HepG2 (cell line): Measurements from ENCODE around the gene SDC4. TPM values are rescaled to one million over a fixed set of nuclear protein-coding genes. Genes with fewer than 3 reads are reported as not detected.

ENCODE experiments used
- ATAC-seq: fragments of 200-7000 bp; cut with Tn5 transposase; 3 replicates; pipeline ENCODE4 v1.9.1; 2020; ENCODE audit warnings: mild to moderate bottlenecking, moderate library complexity
- BruUV-seq: library from RNA; stranded (reverse); fragments of 400-500 nt; replicated peaks from 2 replicates; lab custom pipeline; 2021; lab: Mats Ljungman, UMichigan
- CTCF ChIA-PET: fragments of 300-600 bp; formaldehyde crosslinking; extraction: SDS; loops from one replicate; lab custom pipeline; 2021; ENCODE audit warnings: low total read pairs, inconsistent platforms, low intra/inter-chr PET ratio; lab: Yijun Ruan, JAX
- POLR2A ChIA-PET: fragments of 350-600 bp; sonication (Branson Sonifier 250); formaldehyde crosslinking; loops from one replicate; lab custom pipeline; 2020; ENCODE audit warnings: antibody characterized with exemption, inconsistent platforms; lab: Yijun Ruan, JAX
- DNase-seq: peaks from one replicate; pipeline ENCODE4 v3.0.0-alpha.2; 2015; ENCODE audit warnings: low spot score
- FAIRE-seq: peaks from 3 replicates; lab custom pipeline; 2011; peaks lifted over from hg19 to GRCh38; lab: Jason Lieb, UNC
- H2AFZ ChIP-seq: one replicate; pipeline ENCODE4 v1.6.1; 2011; ENCODE audit warnings: low read length, inconsistent platforms
- H3K27ac ChIP-seq: fragments of 300-600 bp; 3 replicates; pipeline ENCODE4 v1.8.0; 2011; ENCODE audit warnings: mixed run types, mild to moderate bottlenecking, mixed read lengths, low read length, inconsistent platforms; ENCODE audit not compliant: insufficient read depth; ENCODE audit errors: extremely low read length
- H3K27me3 ChIP-seq, 2 experiments: fragments of 200-600 bp in 1 of 2; 2 replicates in 1 of 2; 3 replicates in 1 of 2; pipeline versions ENCODE4 v1.6.0 to v1.8.0; 2011; ENCODE audit warnings: low read length in 2 of 2, mild to moderate bottlenecking in 2 of 2, moderate library complexity in 2 of 2, inconsistent platforms in 1 of 2; ENCODE audit not compliant: insufficient read depth in 2 of 2, control insufficient read depth in 1 of 2
- H3K36me3 ChIP-seq, 2 experiments: fragments of 200-600 bp in 1 of 2; replicated peaks in 1 of 2; 2 replicates in 1 of 2; 3 replicates in 1 of 2; pipeline versions ENCODE4 v1.5.1 to v1.8.0; 2011; ENCODE audit warnings: low read length in 2 of 2, inconsistent platforms in 1 of 2; ENCODE audit not compliant: insufficient read depth in 2 of 2, control insufficient read depth in 1 of 2
- H3K4me1 ChIP-seq: 2 replicates; pipeline ENCODE4 v1.5.1; 2012; ENCODE audit warnings: low read length, inconsistent platforms; ENCODE audit not compliant: insufficient read depth
- H3K4me2 ChIP-seq: 2 replicates; pipeline ENCODE4 v1.6.0; 2011; ENCODE audit warnings: low read depth, low read length, inconsistent platforms
- H3K4me3 ChIP-seq, 3 experiments: fragments of 200-600 bp in 1 of 3; sonication (generic), shearing (Covaris generic) in 1 of 3; replicated peaks in 1 of 3; 2 replicates each; pipeline ENCODE4 v1.5.1; 2011 to 2016; ENCODE audit warnings: low read length in 3 of 3, inconsistent platforms in 2 of 3, low read depth in 2 of 3, mild to moderate bottlenecking in 2 of 3, control low read depth in 1 of 3, mixed read lengths in 1 of 3; ENCODE audit not compliant: insufficient read depth in 1 of 3
- H3K79me2 ChIP-seq: one replicate; pipeline ENCODE4 v1.6.1; 2011; ENCODE audit warnings: low read length, inconsistent platforms; ENCODE audit not compliant: insufficient read depth
- H3K9ac ChIP-seq: 2 replicates; pipeline ENCODE4 v1.6.0; 2011; ENCODE audit warnings: mild to moderate bottlenecking, low read depth, low read length, inconsistent platforms; ENCODE audit not compliant: insufficient read depth
- H3K9me3 ChIP-seq: 2 replicates; pipeline ENCODE4 v1.5.1; 2012; ENCODE audit warnings: mild to moderate bottlenecking, low read length
- H4K20me1 ChIP-seq: 2 replicates; pipeline ENCODE4 v1.6.0; 2011; ENCODE audit warnings: inconsistent platforms, mild to moderate bottlenecking, low read length, moderate library complexity; ENCODE audit not compliant: insufficient read depth
- KAT7 ChIP-seq: IDR thresholded peaks from 2 replicates; pipeline ENCODE4 v1.6.1; 2018; ENCODE audit warnings: borderline replicate concordance, missing compliant biosample characterization
- KDM5A ChIP-seq: fragments of 200-600 bp; sonication (generic); IDR thresholded peaks from 2 replicates; pipeline ENCODE4 v1.7.0; 2018; ENCODE audit warnings: antibody characterized with exemption, mild to moderate bottlenecking, low read length, borderline replicate concordance
- NFE2L1 ChIP-seq: sonication (generic); formaldehyde crosslinking; IDR thresholded peaks from 2 replicates; pipeline ENCODE4 v1.4.0; 2020; ENCODE audit warnings: missing genetic modification reagents, mild to moderate bottlenecking, borderline replicate concordance
- PLRG1 ChIP-seq: fragments of 450-650 bp; conservative IDR thresholded peaks from 2 replicates; pipeline ENCODE4 v1.6.1; 2016
- SMARCE1 ChIP-seq: fragments of 450-650 bp; IDR thresholded peaks from 2 replicates; pipeline ENCODE4 v1.6.1; 2017; ENCODE audit warnings: borderline replicate concordance
- SNAPC2 ChIP-seq: sonication (generic); formaldehyde crosslinking; IDR thresholded peaks from 2 replicates; pipeline ENCODE4 v1.8.1; 2022; ENCODE audit warnings: mild to moderate bottlenecking, missing genetic modification reagents
- SNAPC4 ChIP-seq: sonication (generic); formaldehyde crosslinking; IDR thresholded peaks from 2 replicates; pipeline ENCODE4 v1.4.0; 2020; ENCODE audit warnings: mild to moderate bottlenecking, missing genetic modification reagents
- ZMAT3 ChIP-seq: sonication (generic); formaldehyde crosslinking; conservative IDR thresholded peaks from 2 replicates; pipeline ENCODE4 v1.7.0; 2021; ENCODE audit warnings: missing genetic modification reagents
- ZMYM2 ChIP-seq: sonication (generic); formaldehyde crosslinking; IDR thresholded peaks from 2 replicates; pipeline ENCODE4 v1.8.0; 2022; ENCODE audit warnings: mild to moderate bottlenecking, missing genetic modification reagents
- ZNF597 ChIP-seq: sonication (generic); formaldehyde crosslinking; IDR thresholded peaks from 2 replicates; pipeline ENCODE4 v1.5.0; 2020; ENCODE audit warnings: missing genetic modification reagents
- WGBS: methylation state at CpG from one replicate; pipeline ENCODE4 v1.1.6; 2017; ENCODE audit warnings: low lambda C conversion rate; 5-methylcytosine and 5-hydroxymethylcytosine counted together
- in situ Hi-C: cut with HindIII; loops from 2 replicates; pipeline ENCODE4 v1.10.0; 2017; ENCODE audit warnings: low pct_unique_long_range_greater_than_20kb; ENCODE audit not compliant: extremely low pct_ligation_motif_present
- intact Hi-C: fragments of 100-400 bp; cut with micrococcal nuclease; formaldehyde crosslinking; loops from one replicate; pipeline ENCODE4 v1.10.0; 2022; ENCODE audit not compliant: unreplicated experiment
- polyA plus RNA-seq, 8 experiments: library from polyadenylated mRNA; depleted of rRNA in 3 of 8; stranded (reverse) in 7 of 8; unstranded in 1 of 8; fragments of >200 nt; fragmentation: Illumina TruSeq in 4 of 8; extraction: Trizol in 4 of 8; gene quantifications; 2 replicates each; pipeline versions ENCODE4 v1.2.1 to v1.2.3, GENCODE V29; 2011 to 2016; ENCODE audit warnings: low read depth in 4 of 8, missing spikeins in 1 of 8, mixed read lengths in 1 of 8; ENCODE audit not compliant: insufficient read depth in 1 of 8
- total RNA-seq, 5 experiments: library from RNA; depleted of rRNA; stranded (reverse); fragments of >200 nt; fragmentation: Illumina TruSeq; extraction: Trizol; gene quantifications; 2 replicates each; pipeline ENCODE4 v1.2.3, GENCODE V29; 2016; ENCODE audit warnings: low read depth in 1 of 5
- TF ChIP-seq, protein P1 (sequence below): IDR thresholded peaks from 2 replicates; pipeline ENCODE4 v1.6.1; 2016; ENCODE audit warnings: low read depth, control low read depth
- TF ChIP-seq, protein P2 (sequence below): conservative IDR thresholded peaks from 2 replicates; pipeline ENCODE4 v1.6.1; 2018; ENCODE audit warnings: missing genetic modification reagents

Gene SDC4
- total and polyA plus RNA-seq, 2 of the 13 experiments (the other 11 are each of a cell fraction or from before 2014, with no cell fraction given), result 49.0 to 65.1 TPM

DNA sequence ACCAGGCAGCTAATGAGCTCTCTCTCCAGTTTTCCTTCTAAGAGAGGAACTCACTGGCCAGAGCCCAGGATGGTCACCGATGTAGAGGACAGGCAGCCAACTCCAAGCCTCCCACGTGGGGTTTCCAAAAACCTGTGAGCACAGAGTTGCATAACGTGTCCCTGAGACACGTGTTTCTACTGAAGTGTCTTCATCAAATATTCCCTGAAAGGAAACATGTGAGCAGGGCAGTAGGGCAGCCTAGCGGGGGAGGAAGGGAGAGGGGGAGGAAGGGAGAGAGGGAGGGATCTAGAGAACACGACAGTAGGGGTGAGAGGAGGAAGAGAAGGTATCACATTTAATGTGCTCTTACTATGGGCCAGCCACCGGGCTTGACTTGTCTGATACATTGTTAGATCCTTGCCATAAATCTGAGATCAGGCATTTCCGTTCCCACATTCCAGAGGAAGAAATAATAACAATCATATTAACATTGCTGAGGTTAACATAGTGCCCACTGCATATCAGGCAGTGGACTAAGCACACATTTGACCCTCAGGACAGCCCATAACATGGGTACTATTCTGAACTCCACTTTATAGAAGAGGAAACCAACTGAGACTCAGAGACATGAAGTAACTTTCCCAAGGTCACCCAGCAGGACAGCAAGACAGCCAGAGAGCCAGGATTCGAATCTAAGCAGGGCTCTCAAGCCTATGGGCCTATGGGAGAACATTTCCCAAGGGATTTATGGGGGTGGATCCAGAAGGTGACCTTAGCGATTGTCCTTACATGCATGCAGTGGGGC is 10.3 kb upstream of the SDC4 start:
- peak overlapping the region; percentile 83 for H3K4me2 ChIP-seq
- intact Hi-C loops, result loop anchor here (1.0 to 2.0 kb wide), 3 partner anchors 14 to 39 kb away; no protein-coding TSS in a partner anchor
- TF ChIP-seq SMARCE1 (no peak), ZMYM2 (no peak), KDM5A (no peak), NFE2L1 (no peak), ZMAT3 (CRISPR knock-in tag) (peak; percentile 33; the same call in 1 of the 2 replicates), ZNF597 (CRISPR knock-in tag) (no peak), KAT7 (CRISPR knock-in tag) (0 out of 2 replicates have a peak, but pooled peaks have one; percentile 22), SNAPC4 (CRISPR knock-in tag) (peak; percentile 25; the same call in 1 of the 2 replicates), SNAPC2 (no peak), PLRG1 (no peak)
- TF ChIP-seq, protein P1, sequence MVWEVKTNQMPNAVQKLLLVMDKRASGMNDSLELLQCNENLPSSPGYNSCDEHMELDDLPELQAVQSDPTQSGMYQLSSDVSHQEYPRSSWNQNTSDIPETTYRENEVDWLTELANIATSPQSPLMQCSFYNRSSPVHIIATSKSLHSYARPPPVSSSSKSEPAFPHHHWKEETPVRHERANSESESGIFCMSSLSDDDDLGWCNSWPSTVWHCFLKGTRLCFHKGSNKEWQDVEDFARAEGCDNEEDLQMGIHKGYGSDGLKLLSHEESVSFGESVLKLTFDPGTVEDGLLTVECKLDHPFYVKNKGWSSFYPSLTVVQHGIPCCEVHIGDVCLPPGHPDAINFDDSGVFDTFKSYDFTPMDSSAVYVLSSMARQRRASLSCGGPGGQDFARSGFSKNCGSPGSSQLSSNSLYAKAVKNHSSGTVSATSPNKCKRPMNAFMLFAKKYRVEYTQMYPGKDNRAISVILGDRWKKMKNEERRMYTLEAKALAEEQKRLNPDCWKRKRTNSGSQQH (CRISPR knock-in tag), result peak; percentile 32; the same call in 1 of the 2 replicates
- TF ChIP-seq, protein P2, sequence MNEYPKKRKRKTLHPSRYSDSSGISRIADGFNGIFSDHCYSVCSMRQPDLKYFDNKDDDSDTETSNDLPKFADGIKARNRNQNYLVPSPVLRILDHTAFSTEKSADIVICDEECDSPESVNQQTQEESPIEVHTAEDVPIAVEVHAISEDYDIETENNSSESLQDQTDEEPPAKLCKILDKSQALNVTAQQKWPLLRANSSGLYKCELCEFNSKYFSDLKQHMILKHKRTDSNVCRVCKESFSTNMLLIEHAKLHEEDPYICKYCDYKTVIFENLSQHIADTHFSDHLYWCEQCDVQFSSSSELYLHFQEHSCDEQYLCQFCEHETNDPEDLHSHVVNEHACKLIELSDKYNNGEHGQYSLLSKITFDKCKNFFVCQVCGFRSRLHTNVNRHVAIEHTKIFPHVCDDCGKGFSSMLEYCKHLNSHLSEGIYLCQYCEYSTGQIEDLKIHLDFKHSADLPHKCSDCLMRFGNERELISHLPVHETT (CRISPR knock-in tag), result no peak

More for the DNA sequence above, 10.3 kb upstream of the SDC4 start:
- H3K9ac ChIP-seq, result peak overlapping the region; percentile 36
- H4K20me1 ChIP-seq, result peaks cover 2% of the 10 kb centered on the region; the same call in 1 of the 2 replicates
- 3% methylated on average over 10 of the region's 10 CpGs for WGBS
- peak; percentile 64 for DNase-seq
- peak overlapping the region; percentile 18 to 55 (median 26) for H3K4me3 ChIP-seq
- H3K9me3 ChIP-seq, result no peaks in the 10 kb centered on the region
- BruUV-seq, result no TSS peak
- in situ Hi-C loops, result no loop called here
- H3K36me3 ChIP-seq, result no peaks in the 10 kb centered on the region
- ChIA-PET POLR2A (interaction anchor here (1.0 to 29.5 kb wide), 8 partner anchors 12 to 78 kb away, joined by 3 to 1422 read pairs (median 6); partner anchors contain the start of genes PIGT and SDC4), CTCF (no interaction called here)
- H3K4me1 ChIP-seq, result peaks cover 70% of the 10 kb centered on the region
- ATAC-seq, result no peak
- peak; percentile 56 for FAIRE-seq
- H3K27me3 ChIP-seq, result no peaks in the 10 kb centered on the region; a peak in 2 of 5 replicates
- peaks cover 2% of the 10 kb centered on the region for H3K79me2 ChIP-seq
- H3K27ac ChIP-seq, result peak overlapping the region; percentile 57
- peak overlapping the region; percentile 21 for H2AFZ ChIP-seq
